ENCODE results near the gene KRTAP22-2.

DNA sequence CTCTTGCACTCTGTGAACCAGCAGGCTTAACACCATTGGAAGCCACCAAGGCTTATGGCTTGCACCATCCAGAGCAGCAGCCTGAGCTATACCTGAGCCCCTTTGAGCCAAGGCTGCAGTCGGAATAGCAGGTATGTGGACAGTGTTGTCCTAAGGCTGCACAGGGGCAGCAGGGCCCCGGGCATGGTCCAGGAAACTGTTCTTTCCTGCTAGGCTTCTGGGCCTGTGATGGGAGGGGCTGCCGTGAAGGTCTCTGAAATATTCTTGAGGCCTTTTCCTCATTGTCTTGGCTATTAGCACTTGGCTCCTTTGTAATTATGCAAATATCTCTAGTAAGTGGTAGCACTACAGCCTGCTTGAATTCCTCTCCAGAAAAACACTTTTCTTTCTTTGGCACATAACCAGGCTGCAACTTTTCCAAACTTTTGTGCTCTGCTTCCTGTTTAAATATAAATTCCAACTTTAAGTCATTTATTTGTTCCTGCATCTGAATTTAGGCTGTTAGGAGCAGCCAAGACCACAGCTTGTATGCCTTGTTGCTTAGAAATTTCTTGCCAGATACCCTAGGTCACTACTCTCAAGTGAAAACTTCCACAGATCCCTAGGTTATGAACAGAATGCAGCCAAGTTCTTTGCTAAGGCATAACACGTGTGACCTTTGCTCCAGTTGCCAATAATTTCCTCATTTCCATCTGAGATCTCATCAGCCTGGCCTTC lies 35.4 kb upstream of the KRTAP22-2 start:
- TF ChIP-seq ELK1 (IDR thresholded peaks at IDR 0.05; ENCODE audit: borderline replicate concordance, low read depth, low read length) (no peak), RAD21 (IDR thresholded peaks at IDR 0.05; ENCODE audit: low read length) (no peak), POLR2A (IDR thresholded peaks at IDR 0.05; ENCODE audit: low read depth, low read length) (no peak)
